HG02610 (cell line): ENCODE results near the gene C5AR1.
"Not testable (repeated sequence)": the region's sequence is repeated elsewhere in the genome, so short reads cannot be mapped to it uniquely, and the experiment has no call there.

Experiments
- ATAC-seq: cut with Tn5 transposase; IDR thresholded peaks from one replicate; pipeline ENCODE4 v1.9.1; 2021; ENCODE audit warnings: mild to moderate bottlenecking, moderate library complexity; ENCODE audit not compliant: unreplicated experiment

The C5AR1 gene

GRCh38 chr19:47362321-47362720, 52.7 kb downstream of the C5AR1 start:
- ATAC-seq = no peak

GRCh38 chr19:47363758-47364531, 54.3 kb downstream of the C5AR1 start:
- ATAC-seq = no peak

DNA sequence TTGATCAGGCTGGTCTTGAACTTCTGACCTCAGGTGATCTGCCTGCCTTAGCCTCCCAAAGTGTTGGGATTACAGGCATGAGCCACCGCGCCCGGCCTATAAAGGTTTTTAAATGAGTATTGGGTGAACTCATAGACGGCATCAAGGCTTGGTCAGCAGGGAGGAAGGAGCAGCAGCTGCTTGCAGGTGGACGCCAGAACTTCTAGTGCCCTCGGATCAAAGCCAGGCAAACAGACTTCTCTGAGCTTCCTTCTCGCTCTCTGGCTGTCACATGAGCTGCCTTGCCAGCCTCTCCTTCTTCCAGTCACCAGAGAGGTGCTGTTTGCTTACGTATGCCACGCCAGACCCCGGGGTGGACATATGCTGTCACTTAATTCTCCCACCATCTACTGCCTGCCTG, 55.8 kb downstream of the C5AR1 start:
- ATAC-seq = not testable (repeated sequence)

GRCh38 chr19:47370045-47370611, 60.5 kb downstream of the C5AR1 start:
- no peak for ATAC-seq

DNA sequence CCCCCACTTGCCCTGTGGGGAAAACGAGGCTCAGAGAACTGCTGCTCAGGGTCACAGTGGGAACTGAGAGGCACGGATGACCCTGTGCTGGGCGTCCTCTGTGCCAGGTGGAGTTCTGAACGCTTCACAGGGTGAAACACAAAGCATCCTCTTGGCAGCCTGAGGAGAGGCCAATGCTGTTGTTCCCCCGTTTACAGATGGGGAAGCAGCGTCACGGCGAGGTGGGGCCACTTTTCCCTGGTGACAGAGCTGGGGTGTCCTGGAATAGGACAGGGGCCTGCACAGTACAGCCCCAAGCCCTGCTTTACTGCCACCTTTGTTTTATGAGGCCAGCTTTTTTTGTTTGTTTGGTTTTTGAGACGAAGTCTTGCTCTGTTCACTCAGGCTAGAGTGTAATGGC, 61.6 kb downstream of the C5AR1 start:
- ATAC-seq = no peak
